Measurements from ENCODE around the gene CYP24A1. TPM values are rescaled to one million over a fixed set of nuclear protein-coding genes. Genes with fewer than 3 reads are reported as not detected.

The CYP24A1 gene
- polyA plus RNA-seq (2013, experiment 1 of 2; ENCODE audit: insufficient read length): 0.14 TPM
- 0.16 TPM for polyA plus RNA-seq (2013, experiment 2 of 2; ENCODE audit: insufficient read length)

DNA sequence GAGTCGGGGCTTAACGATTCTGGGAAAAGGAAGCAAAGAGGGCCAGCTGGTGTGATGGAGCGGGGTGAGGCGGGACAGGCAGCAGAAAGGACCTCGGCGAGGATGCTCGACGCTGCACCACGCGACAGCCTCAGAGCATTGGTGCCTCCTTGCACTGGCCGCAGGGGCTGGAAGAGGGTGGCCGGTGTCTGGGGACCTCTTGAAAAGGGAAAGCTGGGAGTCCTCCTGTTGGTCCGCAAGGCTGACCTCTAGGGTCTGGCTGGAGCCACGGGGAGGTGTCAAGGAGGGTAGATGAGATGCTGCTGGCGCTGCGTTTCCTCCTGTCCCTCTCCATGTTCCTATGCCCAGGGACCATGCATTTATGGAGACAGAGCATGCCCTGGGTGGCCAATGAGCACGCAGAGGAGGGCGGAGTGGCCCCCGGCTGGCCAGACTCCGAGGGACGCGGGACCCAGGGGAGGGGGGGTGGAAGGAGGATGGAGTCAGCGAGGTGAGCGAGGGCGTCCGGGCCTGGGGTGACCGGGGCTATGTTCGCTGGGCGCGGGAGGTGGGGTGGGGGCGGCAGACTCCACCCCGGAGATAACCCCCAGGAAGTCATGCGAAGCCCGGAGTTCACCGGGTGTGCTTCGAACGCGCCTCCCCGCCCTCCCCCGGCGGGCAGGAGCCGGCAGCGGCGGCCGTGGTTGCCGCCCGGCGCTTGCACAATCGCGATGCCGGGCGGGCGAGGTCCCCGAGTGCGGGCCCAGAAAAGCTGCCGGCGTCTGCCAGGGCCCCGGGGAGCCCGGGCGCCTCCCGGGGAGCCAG lies at the start of gene CYP24A1:
Gene CYP24A1, minus strand, starts transcription at position 334 of the 804 bp plus-strand sequence. CDS start 407 bp downstream, outside the sequence.
- no peak for DNase-seq

DNA sequence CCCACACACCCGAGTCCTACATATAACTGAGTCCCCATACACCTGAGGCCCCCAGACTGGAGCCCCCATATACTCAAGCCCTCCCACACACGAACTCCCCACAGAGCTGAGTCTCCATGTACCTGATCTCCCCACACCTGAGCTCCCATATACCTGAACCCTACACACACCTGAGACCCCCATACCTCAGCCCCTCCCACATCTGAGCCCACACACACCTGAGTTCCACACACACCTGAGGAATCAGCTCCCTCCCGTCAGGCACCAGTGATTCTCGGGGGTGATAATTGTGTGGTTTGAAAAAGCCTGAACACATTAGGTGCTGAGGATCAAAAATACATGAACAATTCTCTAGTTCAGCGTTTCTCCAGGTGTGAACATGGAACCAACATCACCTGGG lies 49.5 kb upstream of the CYP24A1 start:
- DNase-seq: no peak

- no peak for DNase-seq
Observed at GRCh38 chr20:54221996-54222890, 48.5 kb upstream of the CYP24A1 start.

GRCh38 chr20:54221353-54221752 lies 47.6 kb upstream of the CYP24A1 start:
- no peak for DNase-seq

GRCh38 chr20:54220722-54221121 lies 46.9 kb upstream of the CYP24A1 start:
- no peak for DNase-seq

DNA sequence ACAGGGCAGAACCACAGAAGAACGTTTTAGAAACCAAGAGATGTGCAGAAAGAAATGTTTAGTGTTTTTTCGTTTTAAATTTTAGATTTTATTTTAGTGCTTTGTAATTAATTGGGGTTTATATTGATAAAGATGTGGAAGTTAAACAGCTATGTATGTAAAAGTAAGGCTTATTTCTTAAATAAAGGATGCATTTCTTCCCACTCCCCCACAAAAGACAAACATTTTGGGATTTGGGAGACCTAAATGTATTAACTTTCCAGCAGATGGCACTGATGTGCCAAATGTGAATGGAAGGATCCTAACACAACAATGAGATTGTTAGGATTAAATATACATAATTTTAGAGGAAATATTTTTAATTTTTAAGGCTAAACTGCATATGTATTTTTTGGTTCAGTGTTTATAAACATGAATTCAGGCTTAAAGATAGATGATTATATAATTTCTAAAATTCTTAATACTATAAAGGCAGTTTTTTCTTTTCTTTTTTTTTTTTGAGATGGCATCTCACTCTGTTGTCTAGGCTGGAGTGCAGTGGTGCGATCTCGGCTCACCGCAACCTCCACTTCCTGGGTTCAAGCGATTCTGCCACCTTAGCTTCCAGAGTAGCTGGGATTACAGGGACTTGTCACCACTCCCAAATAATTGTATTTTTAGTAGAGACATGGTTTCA lies 46.1 kb upstream of the CYP24A1 start:
- peak; percentile 53 for DNase-seq

GRCh38 chr20:54218470-54218869 lies 44.7 kb upstream of the CYP24A1 start:
- no peak for DNase-seq

GRCh38 chr20:54217762-54218161 lies 44.0 kb upstream of the CYP24A1 start:
- DNase-seq: no peak

DNA sequence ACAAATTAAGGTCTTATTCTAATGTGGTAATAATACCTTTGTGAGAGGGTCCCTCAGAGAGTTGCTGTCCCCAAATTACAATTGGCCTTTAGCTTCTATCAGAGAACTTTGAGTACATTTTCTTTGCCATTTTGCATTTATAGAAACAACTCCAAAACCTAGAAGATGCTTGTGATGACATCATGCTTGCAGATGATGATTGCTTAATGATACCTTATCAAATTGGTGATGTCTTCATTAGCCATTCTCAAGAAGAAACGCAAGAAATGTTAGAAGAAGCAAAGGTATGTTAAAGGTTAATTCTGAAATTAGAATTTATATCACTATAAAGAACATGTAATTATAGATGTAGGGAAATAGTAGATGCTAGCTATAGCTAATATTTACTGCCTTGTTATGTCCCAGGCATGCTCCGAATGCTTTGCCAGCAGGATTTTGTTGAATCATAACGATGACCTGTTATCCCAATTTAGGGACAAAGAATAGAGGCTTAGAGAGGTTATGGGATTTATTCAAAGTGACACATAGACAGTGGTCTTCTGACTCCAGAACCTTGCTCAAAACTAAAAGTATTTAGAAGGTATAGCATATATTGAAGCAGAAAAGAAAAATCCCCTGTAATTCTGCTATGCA lies 41.5 kb upstream of the CYP24A1 start:
- no peak for DNase-seq

DNA sequence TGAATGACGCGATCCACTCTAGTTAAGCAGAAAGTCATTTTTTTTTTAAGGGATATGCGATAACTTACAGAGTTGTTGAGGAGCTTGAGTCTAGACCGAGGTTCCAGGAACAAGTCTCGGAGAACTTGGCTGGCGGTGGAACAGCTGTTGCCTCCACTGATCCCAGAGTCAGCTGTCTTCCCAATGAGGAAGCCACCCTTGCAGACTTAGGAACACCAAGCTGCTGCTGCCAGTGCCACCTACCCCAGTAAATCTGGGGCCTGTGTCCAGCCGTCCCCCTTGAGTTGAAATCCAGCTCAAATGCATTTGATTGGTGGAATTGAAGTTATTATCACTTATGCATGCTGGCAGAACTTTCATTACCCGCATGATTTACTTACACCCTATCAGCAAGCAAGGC lies 40.8 kb upstream of the CYP24A1 start:
- DNase-seq: no peak

DNA sequence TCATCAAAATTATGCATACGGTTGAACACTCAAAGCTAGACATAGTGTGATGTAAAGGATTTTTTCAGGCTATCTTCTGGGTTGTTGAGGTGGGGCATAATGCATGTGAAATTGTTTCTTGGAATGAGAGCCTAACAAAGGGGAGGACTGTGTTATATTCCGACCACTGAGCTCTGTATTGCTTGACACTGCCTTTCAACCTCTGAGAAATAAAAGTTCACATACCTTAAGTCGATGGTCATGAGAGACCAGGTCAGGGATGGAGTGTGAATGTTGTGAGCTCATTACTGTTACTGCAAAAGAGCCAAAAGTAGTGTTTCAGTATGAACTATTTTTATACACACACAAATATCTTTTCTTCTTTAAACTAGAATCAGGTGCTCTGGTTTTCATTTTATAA lies 39.1 kb upstream of the CYP24A1 start:
- DNase-seq: no peak

GRCh38 chr20:54212226-54212625 lies 38.4 kb upstream of the CYP24A1 start:
- peak; percentile 92 for DNase-seq

- no peak for DNase-seq
Observed at GRCh38 chr20:54209216-54209813, 35.5 kb upstream of the CYP24A1 start.

GRCh38 chr20:54208548-54209176 lies 34.9 kb upstream of the CYP24A1 start:
- DNase-seq: peak; percentile 27

DNA sequence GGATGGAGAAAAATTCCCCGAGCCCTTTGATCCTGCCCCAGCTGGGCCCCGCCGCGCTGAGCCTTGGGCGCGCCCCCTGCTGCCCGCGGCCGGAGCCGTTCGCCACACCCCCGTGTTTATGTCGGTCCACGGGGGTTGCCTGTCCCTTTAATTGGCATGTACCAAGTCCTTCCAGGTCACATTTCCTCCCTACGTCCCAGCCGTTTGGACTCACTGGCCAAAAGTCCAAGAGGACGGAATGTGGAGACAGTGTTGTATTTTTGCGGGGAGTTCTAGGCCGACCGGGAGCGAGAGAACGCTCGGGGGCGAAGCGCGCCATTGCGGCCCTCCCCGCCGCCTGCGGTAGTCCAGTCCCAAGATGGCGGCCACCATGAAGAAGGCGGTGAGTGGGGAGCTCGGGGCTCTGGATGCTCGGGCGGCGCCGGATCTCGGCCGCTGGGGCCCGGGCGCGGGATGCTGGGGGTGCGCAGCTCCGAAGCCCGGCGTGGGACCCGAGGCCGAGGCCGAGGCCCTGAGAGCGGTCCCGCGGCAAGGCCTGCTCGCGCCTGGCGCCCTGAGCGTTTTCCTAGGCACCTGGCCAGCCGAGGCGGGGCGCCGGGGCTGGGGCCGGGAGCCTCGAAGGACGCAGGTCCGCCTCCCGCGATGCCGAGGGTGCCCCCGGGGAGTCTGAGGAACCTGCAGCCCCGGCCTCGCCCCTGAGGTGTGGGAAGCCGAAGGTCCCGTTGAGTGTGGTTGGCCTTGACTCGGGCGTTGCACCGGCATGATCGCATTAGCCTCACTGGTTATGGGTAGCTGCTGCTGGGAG lies 34.2 kb upstream of the CYP24A1 start, which contains the start of gene PFDN4:
Gene PFDN4, plus strand, starts transcription at position 345 of the 805 bp plus-strand sequence. Its CDS starts 14 bp downstream, at position 359.
- DNase-seq: peak; percentile 85

DNA sequence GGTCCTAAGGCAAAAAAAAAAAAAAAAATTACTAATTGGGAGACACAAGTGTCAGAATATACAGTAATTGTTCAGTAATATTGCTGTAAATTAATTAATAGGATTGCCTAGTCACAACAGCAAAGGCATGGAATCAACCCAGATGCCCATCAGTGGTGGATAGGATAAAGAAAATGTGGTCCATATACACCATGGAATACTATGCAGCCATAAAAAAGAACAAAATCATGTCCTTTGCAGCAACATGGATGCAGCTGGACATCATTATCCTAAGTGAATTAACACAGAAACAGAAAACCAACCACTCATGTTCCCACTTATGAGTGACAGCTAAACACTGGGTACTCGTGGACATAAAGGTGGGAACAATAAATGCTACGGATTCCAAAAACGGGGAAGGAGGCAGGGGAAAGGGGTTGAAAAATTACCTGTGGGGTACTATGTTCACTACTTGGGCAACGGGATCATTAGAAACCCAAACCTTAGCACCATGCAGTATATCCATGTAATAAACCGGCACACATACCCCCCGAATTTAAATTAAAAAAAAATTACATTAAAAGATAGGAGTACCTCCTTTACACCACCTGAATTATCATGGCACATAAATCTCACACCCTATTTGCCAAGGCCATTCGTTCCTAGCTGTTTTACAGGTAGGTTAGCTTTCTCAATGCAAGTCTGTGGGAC lies 33.4 kb upstream of the CYP24A1 start:
- no peak for DNase-seq

- no peak for DNase-seq
Observed at GRCh38 chr20:54205450-54205849, 31.7 kb upstream of the CYP24A1 start.

DNA sequence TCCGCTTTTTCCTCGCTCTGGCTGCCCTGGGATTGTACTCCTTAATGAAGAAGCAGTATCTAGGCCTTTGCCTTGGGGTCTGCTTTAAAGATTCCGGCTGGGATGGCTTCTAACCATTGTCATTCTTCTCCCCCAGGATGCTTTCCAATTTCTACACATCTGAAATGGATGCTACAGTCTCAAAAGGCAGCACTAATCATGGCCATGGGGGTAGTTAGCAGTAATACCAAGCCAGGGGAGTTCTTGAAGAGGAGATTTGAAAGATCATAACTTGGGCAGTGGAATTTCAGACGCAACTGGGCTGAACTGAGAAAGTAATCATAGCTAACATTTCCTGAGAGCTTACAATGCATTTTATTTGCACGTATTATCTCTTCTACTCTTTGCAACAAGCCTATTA lies 30.7 kb upstream of the CYP24A1 start:
- no peak for DNase-seq

GRCh38 chr20:54204063-54204462 lies 30.3 kb upstream of the CYP24A1 start:
- DNase-seq: no peak

- no peak for DNase-seq
Observed at GRCh38 chr20:54203281-54203680, 29.5 kb upstream of the CYP24A1 start.
